Measurements from ENCODE around the gene USH2A. TPM values are rescaled to one million over a fixed set of nuclear protein-coding genes. Genes with fewer than 3 reads are reported as not detected.

Gene USH2A
- total RNA-seq, 6 experiments from 2014 or later: 0.19 to 1.8 (median 0.81) TPM

DNA sequence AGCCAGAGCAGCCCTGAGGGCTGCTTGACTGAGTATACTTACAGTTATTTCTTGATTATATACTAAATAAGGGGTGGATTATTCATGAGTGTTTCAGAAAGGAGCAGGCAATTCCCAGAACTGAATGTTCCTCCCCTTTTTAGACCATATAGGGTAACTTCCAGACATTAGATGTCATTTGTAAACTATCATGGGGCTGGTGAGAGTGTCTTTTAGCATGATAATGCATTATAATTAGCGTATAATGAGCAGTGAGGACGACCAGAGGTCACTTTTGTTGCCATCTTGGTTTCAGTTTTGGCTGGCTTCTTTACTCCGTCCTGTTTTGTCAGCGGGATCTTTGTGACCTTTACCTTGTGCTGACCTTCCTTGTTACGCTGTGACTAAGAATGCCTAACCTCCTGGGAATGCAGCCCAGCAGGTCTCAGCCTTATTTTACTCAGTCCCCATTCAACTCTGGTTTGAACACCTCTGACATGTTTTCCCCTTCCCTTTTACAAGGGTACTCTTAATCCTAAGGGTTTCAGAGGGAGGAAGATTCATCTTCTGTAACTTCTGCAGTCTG is 840.0 kb downstream of the USH2A start:
- DNase-seq: no peak
- H3K36me3 ChIP-seq: peaks cover 0 to 36% (median 9%) of the 10 kb centered on the region in 4 donors
- intact Hi-C loops (cut with DNase I): no loop called here
- no peak for TF ChIP-seq POLR2A (IDR thresholded peaks at IDR 0.05)
- H3K27me3 ChIP-seq: no peaks in the 10 kb centered on the region
- H3K4me3 ChIP-seq: no peak overlapping the region
- 19% methylated on average over 5 of the region's 5 CpGs for WGBS (ENCODE audit: insufficient coverage, low coverage, low lambda C conversion rate, missing lambda C conversion rate)
- H3K4me1 ChIP-seq: peaks cover 0 to 13% (median 3%) of the 10 kb centered on the region in 4 donors
- ATAC-seq: peak; percentile 76 to 97 (median 89)
- H3K9me3 ChIP-seq: no peaks in the 10 kb centered on the region
- H3K27ac ChIP-seq: peak overlapping the region in 2 of 3 donors; percentile 25 to 34

DNA sequence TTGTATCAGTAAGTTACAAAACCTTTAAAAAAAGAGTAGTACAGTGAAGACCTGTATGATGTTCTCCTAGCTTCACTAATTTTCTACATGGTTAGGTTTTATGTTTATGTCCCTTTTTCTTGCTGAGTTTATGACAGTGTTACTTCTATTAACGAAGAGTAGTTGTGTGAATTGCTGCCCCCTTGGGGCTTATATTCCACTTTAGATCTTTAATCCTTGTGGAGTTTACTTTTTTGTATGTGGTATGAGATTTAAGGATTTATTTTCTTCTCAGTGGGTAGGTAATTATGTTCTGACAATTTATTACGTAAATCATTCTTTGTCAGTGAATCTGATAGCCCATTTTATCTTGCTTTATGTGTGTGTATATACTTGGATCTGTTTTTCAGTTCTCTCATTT is 841.4 kb downstream of the USH2A start:
- H3K4me1 ChIP-seq: peaks cover 0 to 13% (median 3%) of the 10 kb centered on the region in 4 donors
- peaks cover 0 to 48% (median 13%) of the 10 kb centered on the region in 4 donors for H3K36me3 ChIP-seq
- intact Hi-C loops (cut with DNase I): no loop called here
- no peaks in the 10 kb centered on the region for H3K27me3 ChIP-seq
- no peak for TF ChIP-seq POLR2A (IDR thresholded peaks at IDR 0.05)
- TF ChIP-seq CTCF (IDR thresholded peaks at IDR 0.05): no peak
- no peaks in the 10 kb centered on the region for H3K9me3 ChIP-seq
- H3K27ac ChIP-seq: no peak overlapping the region
- H3K4me3 ChIP-seq: no peak overlapping the region
- 91% methylated on average over 2 of the region's 2 CpGs for WGBS (ENCODE audit: insufficient coverage, low coverage, low lambda C conversion rate, missing lambda C conversion rate)
- no peak for DNase-seq
- ATAC-seq: no peak

Small RNA genes within 50 kb of the gene (small RNA-seq; reads per million reads assigned to genes)
- gene MRPS18BP1: 0 reads per million in 2 experiments
- gene RF00108: 0 reads per million in 2 experiments
